Neural progenitor cell (in vitro differentiated cells): ENCODE data around the gene COG6.

Experiments used
- CTCF ChIP-seq: fragments of 200-600 bp; sonication (generic); IDR thresholded peaks from 2 replicates; pipeline ENCODE4 v1.5.1; 2017; ENCODE audit warnings: antibody characterized with exemption, mild to moderate bottlenecking
- EZH2 ChIP-seq: fragments of 200-600 bp; sonication (generic); IDR thresholded peaks from 2 replicates; pipeline ENCODE4 v1.6.1; 2017; ENCODE audit warnings: antibody characterized with exemption, mild to moderate bottlenecking, moderate library complexity

- TF ChIP-seq CTCF (no peak), EZH2 (no peak)
Observed at GRCh38 chr13:39784347-39784746, 128.9 kb downstream of the COG6 start.
